Endothelial cell of umbilical vein (primary cell): ENCODE measurements around the gene CYFIP2.
A peak's percentile ranks its signal among the peaks of the same experiment; 100 is the strongest.

Experiments used
- CTCF ChIP-seq, 2 donors: IDR thresholded peaks; 1 replicate in 1 of 2; 2 replicates in 1 of 2; pipeline ENCODE4 v1.5.1; 2011; ENCODE audit warnings: low read length in 2 of 2, mild to moderate bottlenecking in 2 of 2, moderate library complexity in 2 of 2, control low read depth in 1 of 2, inconsistent platforms in 1 of 2, low read depth in 1 of 2; ENCODE audit not compliant: insufficient read depth in 1 of 2; ENCODE audit errors: extremely low read depth in 1 of 2
- EZH2 ChIP-seq: IDR thresholded peaks from 2 replicates; pipeline ENCODE4 v1.6.1; 2012; ENCODE audit warnings: borderline replicate concordance, low read depth, mild to moderate bottlenecking, moderate library complexity, low read length, inconsistent platforms; ENCODE audit not compliant: severe bottlenecking
- GATA2 ChIP-seq: IDR thresholded peaks from 2 replicates; pipeline ENCODE4 v1.7.0; 2011; ENCODE audit warnings: low read depth, mild to moderate bottlenecking, moderate library complexity, mixed read lengths, low read length; ENCODE audit not compliant: insufficient read length, insufficient read depth
- MAX ChIP-seq: IDR thresholded peaks from 2 replicates; pipeline ENCODE4 v1.6.1; 2011; ENCODE audit not compliant: insufficient read depth, insufficient read length
- MYC ChIP-seq: IDR thresholded peaks from one replicate; pipeline ENCODE4 v1.6.1; 2011; ENCODE audit warnings: mild to moderate bottlenecking, low read depth, low read length
- POLR2A ChIP-seq: IDR thresholded peaks from 2 replicates; pipeline ENCODE4 v1.6.1; 2012; ENCODE audit warnings: low read depth, mild to moderate bottlenecking, control low read depth, low read length

- no peak for TF ChIP-seq CTCF (IDR thresholded peaks at IDR 0.05; ENCODE audit: extremely low read depth in 1 of 2, insufficient read depth in 1 of 2, low read depth in 1 of 2, low read length in 2 of 2)
- TF ChIP-seq EZH2, result no peak
- TF ChIP-seq POLR2A, result no peak
- TF ChIP-seq MYC, result no peak
- peak; percentile 58 for TF ChIP-seq GATA2
- TF ChIP-seq MAX, result no peak
These were observed 96.1 kb downstream of the CYFIP2 start for GRCh38 chr5:157362012-157362411.
